AG20443 (cell line): ENCODE results near the gene ANKDD1B.

ENCODE experiments used
- DNase-seq: peaks from one replicate; pipeline ENCODE4 v3.0.0; 2012; ENCODE audit warnings: low spot score, mixed read lengths

ANKDD1B gene

GRCh38 chr5:75616971-75617621 is 5.8 kb downstream of the ANKDD1B start:
- no peak for DNase-seq

- no peak for DNase-seq
Observed at GRCh38 chr5:75617736-75618352, 6.6 kb downstream of the ANKDD1B start.

GRCh38 chr5:75620184-75620959 is 9.1 kb downstream of the ANKDD1B start:
- DNase-seq, result no peak

- no peak for DNase-seq
Observed at GRCh38 chr5:75622564-75622963, 11.3 kb downstream of the ANKDD1B start.

GRCh38 chr5:75623846-75624245 is 12.6 kb downstream of the ANKDD1B start:
- DNase-seq, result no peak

GRCh38 chr5:75626959-75627358 is 15.7 kb downstream of the ANKDD1B start:
- no peak for DNase-seq

- DNase-seq, result no peak
Observed at GRCh38 chr5:75627801-75628200, 16.5 kb downstream of the ANKDD1B start.

GRCh38 chr5:75630875-75631274 is 19.6 kb downstream of the ANKDD1B start:
- no peak for DNase-seq

- no peak for DNase-seq
Observed at GRCh38 chr5:75632321-75632720, 21.1 kb downstream of the ANKDD1B start.

- no peak for DNase-seq
Observed at GRCh38 chr5:75637949-75638348, 26.7 kb downstream of the ANKDD1B start.

- no peak for DNase-seq
Observed at GRCh38 chr5:75639535-75640311, 28.5 kb downstream of the ANKDD1B start.

- DNase-seq, result peak; percentile 86
Observed at GRCh38 chr5:75640395-75640794, 29.1 kb downstream of the ANKDD1B start.

- no peak for DNase-seq
Observed at GRCh38 chr5:75640826-75641225, 29.6 kb downstream of the ANKDD1B start.

- DNase-seq, result no peak
Observed at GRCh38 chr5:75648712-75649111, 37.5 kb downstream of the ANKDD1B start.

GRCh38 chr5:75651575-75652238 is 40.5 kb downstream of the ANKDD1B start:
- no peak for DNase-seq

- DNase-seq, result no peak
Observed at GRCh38 chr5:75653521-75653920, 42.3 kb downstream of the ANKDD1B start.

GRCh38 chr5:75654693-75655295 is 43.5 kb downstream of the ANKDD1B start:
- DNase-seq, result no peak

- DNase-seq, result peak; percentile 78
Observed at GRCh38 chr5:75656311-75657003, 45.2 kb downstream of the ANKDD1B start.

GRCh38 chr5:75659791-75660450 is 48.7 kb downstream of the ANKDD1B start:
- no peak for DNase-seq
